ENCODE results near the gene LEMD2. TPM values are rescaled to one million over a fixed set of nuclear protein-coding genes. Genes with fewer than 3 reads are reported as not detected.

Gene LEMD2
- total and polyA plus RNA-seq, 2 donors (not counting 3 experiments of a cell fraction or from before 2014, with no cell fraction given) = 61.1 to 81.8 TPM

DNA sequence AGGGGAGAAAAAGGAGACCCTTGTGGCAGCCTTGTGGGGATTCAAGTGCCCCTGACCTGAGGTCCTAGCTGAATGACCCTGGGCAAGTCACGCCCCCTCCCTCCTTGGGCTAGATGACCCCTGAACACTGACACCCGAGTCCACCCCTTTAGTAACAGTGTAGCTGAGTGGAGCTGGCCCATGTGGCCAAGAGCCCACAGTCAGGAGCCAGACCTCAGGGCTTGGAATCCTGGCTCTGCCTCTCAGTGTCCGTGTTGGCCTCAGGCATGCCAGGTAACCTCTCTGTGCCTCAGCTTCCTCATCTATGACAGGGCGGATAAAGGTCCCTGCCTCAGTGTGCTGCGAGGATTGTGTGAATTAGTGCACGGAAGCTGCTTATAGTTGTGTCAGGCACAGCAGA lies 56.5 kb downstream of the LEMD2 start:
- H3K27ac ChIP-seq (ENCODE audit: insufficient read depth, low read depth, low read length) = no peak overlapping the region
- H3K4me1 ChIP-seq (ENCODE audit: control insufficient read depth, extremely low read depth, insufficient read depth, low read length) = no peaks in the 10 kb centered on the region
- H3K4me2 ChIP-seq (ENCODE audit: insufficient read depth, low read length) = no peak overlapping the region
- dilution Hi-C loops (cut with MboI; ENCODE audit: extremely low pct_ligation_motif_present, low sequenced_read_pairs) (no loop called here), intact Hi-C loops (cut with micrococcal nuclease) (no loop called here)
- no TSS peak for BruUV-seq (replicated peaks)
- H3K9ac ChIP-seq (replicated peaks; ENCODE audit: extremely low read depth, insufficient read depth, low read length) = no peak overlapping the region
- FAIRE-seq (no peak), DNase-seq (ENCODE audit: low read depth, low spot score) (no peak)
- TF ChIP-seq POLR2A (IDR thresholded peaks at IDR 0.05; ENCODE audit: low read depth, low read length) = no peak
- TF ChIP-seq JUN (IDR thresholded peaks at IDR 0.05; ENCODE audit: borderline replicate concordance, insufficient read depth, insufficient read length, low read depth) = no peak
- TF ChIP-seq GATA2 (IDR thresholded peaks at IDR 0.05; ENCODE audit: insufficient read depth, insufficient read length, low read depth, low read length) = no peak
- TF ChIP-seq CTCF (IDR thresholded peaks at IDR 0.05; ENCODE audit: extremely low read depth in 1 of 2, insufficient read depth in 1 of 2, low read depth in 1 of 2, low read length in 2 of 2) = no peak
- no peak for TF ChIP-seq EZH2 (IDR thresholded peaks at IDR 0.05; ENCODE audit: borderline replicate concordance, low read depth, low read length, severe bottlenecking)
- TF ChIP-seq POLR2AphosphoS5 (IDR thresholded peaks at IDR 0.05; ENCODE audit: insufficient read depth, low read depth, low read length) = no peak
- TF ChIP-seq FOS (IDR thresholded peaks at IDR 0.05; ENCODE audit: borderline replicate concordance, insufficient read depth, low read length) = no peak
- TF ChIP-seq, protein P1, sequence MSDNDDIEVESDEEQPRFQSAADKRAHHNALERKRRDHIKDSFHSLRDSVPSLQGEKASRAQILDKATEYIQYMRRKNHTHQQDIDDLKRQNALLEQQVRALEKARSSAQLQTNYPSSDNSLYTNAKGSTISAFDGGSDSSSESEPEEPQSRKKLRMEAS (IDR thresholded peaks at IDR 0.05; ENCODE audit: insufficient read depth, insufficient read length) = no peak
- no peak for TF ChIP-seq MYC (IDR thresholded peaks at IDR 0.05; ENCODE audit: low read depth, low read length)
- H3K9me1 ChIP-seq (replicated peaks; ENCODE audit: control insufficient read depth, extremely low read depth, insufficient read depth, low read length) = no peaks in the 10 kb centered on the region
- H3K36me3 ChIP-seq (ENCODE audit: control insufficient read depth in 2 of 2, extremely low read depth in 1 of 2, insufficient read depth in 2 of 2, low read length in 2 of 2) = no peaks in the 10 kb centered on the region
- no peak overlapping the region for H3K4me3 ChIP-seq (replicated peaks in 1 of 3; ENCODE audit: insufficient read depth in 1 of 3, low read depth in 1 of 3, low read length in 3 of 3)
- H3K9me3 ChIP-seq (replicated peaks; ENCODE audit: control insufficient read depth, insufficient read depth, low read length) = no peaks in the 10 kb centered on the region
- H2AFZ ChIP-seq (ENCODE audit: low read depth, low read length) = no peak overlapping the region
- H4K20me1 ChIP-seq (replicated peaks; ENCODE audit: control insufficient read depth, extremely low read depth, insufficient read depth, low read length) = no peaks in the 10 kb centered on the region
- POLR2A ChIA-PET = no interaction called here
- peaks cover 0 to 3% of the 10 kb centered on the region in 2 experiments for H3K27me3 ChIP-seq (ENCODE audit: control insufficient read depth in 2 of 2, insufficient read depth in 2 of 2, low read length in 2 of 2)
- CTCF ChIA-PET = interaction anchor here (1.4 kb wide), 1 partner anchor 21 kb away, joined by 3 read pairs; the partner anchor contains the start of gene UQCC2
- no peaks in the 10 kb centered on the region for H3K79me2 ChIP-seq (ENCODE audit: control insufficient read depth, insufficient read depth, low read length)
